Aorta (tissue), 5 donors: ENCODE measurements around the gene FAM25A. TPM values are rescaled to one million over a fixed set of nuclear protein-coding genes. Genes with fewer than 3 reads are reported as not detected.
"Not testable (repeated sequence)": the region's sequence is repeated elsewhere in the genome, so short reads cannot be mapped to it uniquely, and the experiment has no call there.

ENCODE experiments used
- ATAC-seq: fragments of 200-7000 bp; cut with Tn5 transposase; one replicate; pipeline ENCODE4 v1.9.1; 2022; ENCODE audit warnings: moderate library complexity; ENCODE audit not compliant: low FRiP score
- DNase-seq, 2 donors: peaks; one replicate each; pipeline ENCODE4 v3.0.0-alpha.2; 2020
- H3K27ac ChIP-seq, 2 donors: one replicate each; pipeline ENCODE4 v1.5.1; 2013; ENCODE audit warnings: low read length in 2 of 2, mild to moderate bottlenecking in 2 of 2, moderate library complexity in 2 of 2, control low read depth in 1 of 2, inconsistent platforms in 1 of 2, low read depth in 1 of 2
- H3K27me3 ChIP-seq, 2 donors: one replicate each; pipeline ENCODE4 v1.6.1; 2013; ENCODE audit warnings: control low read depth in 1 of 2, low read length in 1 of 2, mild to moderate bottlenecking in 1 of 2, moderate library complexity in 1 of 2; ENCODE audit not compliant: insufficient read depth in 2 of 2, control insufficient read depth in 1 of 2
- H3K36me3 ChIP-seq, 2 donors: one replicate each; pipeline ENCODE4 v1.6.1; 2013; ENCODE audit warnings: control low read depth in 1 of 2, low read length in 1 of 2, mild to moderate bottlenecking in 1 of 2; ENCODE audit not compliant: insufficient read depth in 2 of 2, control insufficient read depth in 1 of 2
- H3K4me1 ChIP-seq, 2 donors: one replicate each; pipeline ENCODE4 v1.6.1; 2013; ENCODE audit warnings: low read length in 2 of 2, control low read depth in 1 of 2, mild to moderate bottlenecking in 1 of 2, moderate library complexity in 1 of 2; ENCODE audit not compliant: insufficient read depth in 2 of 2, control insufficient read depth in 1 of 2
- H3K4me3 ChIP-seq, 2 donors: one replicate each; pipeline ENCODE4 v1.5.1; 2013; ENCODE audit warnings: low read length in 2 of 2, control low read depth in 1 of 2, mild to moderate bottlenecking in 1 of 2
- H3K9me3 ChIP-seq: one replicate; pipeline ENCODE4 v1.6.1; 2013; ENCODE audit warnings: mild to moderate bottlenecking, low read length; ENCODE audit not compliant: control insufficient read depth
- WGBS, 2 donors: extraction: QIAGEN DNeasy Blood & Tissue Kit; methylation state at CpG; one replicate each; pipeline ENCODE4 v1.1.7; 2013; 5-methylcytosine and 5-hydroxymethylcytosine counted together
- intact Hi-C, 2 donors: fragments of 100-400 bp; cut with DNase I; formaldehyde crosslinking; loops; one replicate each; pipeline versions ENCODE4 v1.14.2 to v1.15.0; 2022
- polyA plus RNA-seq, 2 donors: library from polyadenylated mRNA; stranded (reverse); fragments of 200-250 nt; gene quantifications; one replicate each; pipeline ENCODE4 v1.2.3, GENCODE V29; 2013
- total RNA-seq, 2 donors: library from RNA; stranded (reverse); fragmentation: NEBNext Ultra II Directional; extraction: Animal tissue kit (Norgen Biotek cat#: 25700); gene quantifications; one replicate each; pipeline ENCODE4 v1.2.1, GENCODE V29; 2021
- donor health status: healthy with polysubstance abuse.
- donor health status: Bipolar disorder and iron deficiency.
- donor health status: DM: no; HTN: no; CAD: no.
- donor health status: DM: no; HTN: no; CAD: no.
- donor health status: DM: yes; HTN: yes; CAD: no.

FAM25A gene
- total and polyA plus RNA-seq, 4 donors, result not detected

DNA sequence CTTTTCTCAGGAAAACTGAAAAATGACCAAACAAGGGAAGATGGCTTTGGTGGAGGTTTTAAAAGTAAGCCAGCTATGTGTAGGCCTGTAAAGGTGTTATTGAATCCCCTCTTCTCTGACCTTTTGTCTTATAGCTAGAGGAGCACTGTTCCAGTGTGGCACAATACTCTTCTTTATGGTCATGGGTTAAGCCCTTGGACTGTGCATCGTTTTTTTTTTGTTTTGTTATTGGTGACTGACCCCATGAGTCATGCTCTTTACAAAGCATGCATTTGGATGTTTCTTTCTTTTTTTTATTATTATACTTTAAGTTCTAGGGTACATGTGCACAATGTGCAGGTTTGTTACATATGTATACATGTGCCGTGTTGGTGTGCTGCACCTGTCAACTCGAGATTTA lies 19.6 kb upstream of the FAM25A start:
- 71 to 74% methylated on average over 3 of the region's 3 CpGs for WGBS, 2 donors
- intact Hi-C loops, result no loop called here
- no peak for ATAC-seq

DNA sequence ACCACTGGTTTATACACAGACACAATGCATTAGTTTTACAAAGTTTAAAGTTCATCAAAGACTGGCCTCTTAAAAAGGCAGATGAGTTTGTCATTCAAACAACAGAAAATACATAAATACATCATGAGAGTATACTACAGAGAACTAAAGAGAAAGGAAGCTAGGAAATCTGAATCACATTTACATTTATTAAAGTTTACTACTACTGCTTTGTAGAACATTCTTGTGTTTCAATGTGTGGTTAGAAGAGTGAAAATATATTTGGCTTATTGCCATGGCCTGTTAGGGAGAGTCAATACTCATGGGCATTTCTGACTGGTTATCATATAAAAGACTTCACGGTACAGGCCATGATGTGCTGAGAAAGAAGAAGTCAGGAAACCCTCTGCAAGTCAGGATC lies 13.0 kb upstream of the FAM25A start:
- H3K36me3 ChIP-seq, H3K9me3 ChIP-seq, H3K4me1 ChIP-seq, DNase-seq, H3K27me3 ChIP-seq, H3K27ac ChIP-seq, ATAC-seq, intact Hi-C loops, H3K4me3 ChIP-seq: not testable (repeated sequence)
- 52% methylated on average over 1 of the region's 1 CpG; no CpG with 5 or more reads in 1 of the 2 donors for WGBS, 2 donors

More for the DNA sequence above, 19.6 kb upstream of the FAM25A start:
- H3K4me3 ChIP-seq, result no peak overlapping the region
- H3K4me1 ChIP-seq, result no peaks in the 10 kb centered on the region
- H3K36me3 ChIP-seq, result no peaks in the 10 kb centered on the region
- no peak overlapping the region for H3K27ac ChIP-seq
- H3K9me3 ChIP-seq, result no peaks in the 10 kb centered on the region
- DNase-seq, result no peak
- H3K27me3 ChIP-seq, result no peaks in the 10 kb centered on the region

DNA sequence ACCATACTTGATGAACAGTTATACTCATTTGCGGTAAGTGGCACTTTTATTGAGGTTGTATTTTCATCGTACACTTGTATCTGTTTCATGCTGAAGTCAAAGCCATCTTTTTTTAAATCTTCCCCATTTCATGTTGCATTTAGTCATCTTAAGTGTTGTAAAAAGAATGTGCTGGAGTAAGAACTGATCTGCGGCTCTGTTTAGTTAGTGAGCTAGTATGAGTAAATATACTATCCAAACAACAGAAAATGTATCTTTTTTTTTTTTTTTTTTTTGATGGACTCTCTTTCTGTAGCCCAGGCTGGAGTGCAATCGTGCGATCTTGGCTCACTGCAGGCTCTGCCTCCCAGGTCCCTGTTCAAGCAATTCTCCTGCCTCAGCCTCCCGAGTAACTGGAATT lies 12.4 kb upstream of the FAM25A start:
- H3K4me3 ChIP-seq, H3K36me3 ChIP-seq, H3K4me1 ChIP-seq, intact Hi-C loops, H3K9me3 ChIP-seq, H3K27ac ChIP-seq, ATAC-seq, H3K27me3 ChIP-seq, DNase-seq: not testable (repeated sequence)
- 90 to 92% methylated on average over 6 of the region's 6 CpGs for WGBS, 2 donors

DNA sequence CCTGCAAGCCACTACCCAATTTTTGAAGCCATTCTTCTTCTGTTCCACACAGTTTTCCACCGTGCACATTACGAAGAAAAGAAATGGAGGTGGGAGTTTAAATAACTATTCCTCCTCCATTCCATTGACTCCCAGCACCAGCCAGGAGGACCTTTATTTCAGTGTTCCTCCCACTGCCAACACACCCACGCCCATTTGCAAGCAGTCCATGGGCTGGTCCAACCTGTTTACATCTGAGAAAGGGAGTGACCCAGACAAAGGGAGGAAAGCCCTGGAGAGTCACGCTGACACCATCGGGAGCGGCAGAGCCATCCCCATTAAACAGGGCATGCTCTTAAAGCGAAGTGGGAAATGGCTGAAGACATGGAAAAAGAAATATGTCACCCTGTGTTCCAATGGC lies 11.8 kb upstream of the FAM25A start:
- H3K36me3 ChIP-seq, H3K9me3 ChIP-seq, H3K4me3 ChIP-seq, H3K4me1 ChIP-seq, ATAC-seq, H3K27me3 ChIP-seq, intact Hi-C loops, H3K27ac ChIP-seq, DNase-seq: not testable (repeated sequence)
- 96 to 97% methylated on average over 7 of the region's 7 CpGs for WGBS, 2 donors

DNA sequence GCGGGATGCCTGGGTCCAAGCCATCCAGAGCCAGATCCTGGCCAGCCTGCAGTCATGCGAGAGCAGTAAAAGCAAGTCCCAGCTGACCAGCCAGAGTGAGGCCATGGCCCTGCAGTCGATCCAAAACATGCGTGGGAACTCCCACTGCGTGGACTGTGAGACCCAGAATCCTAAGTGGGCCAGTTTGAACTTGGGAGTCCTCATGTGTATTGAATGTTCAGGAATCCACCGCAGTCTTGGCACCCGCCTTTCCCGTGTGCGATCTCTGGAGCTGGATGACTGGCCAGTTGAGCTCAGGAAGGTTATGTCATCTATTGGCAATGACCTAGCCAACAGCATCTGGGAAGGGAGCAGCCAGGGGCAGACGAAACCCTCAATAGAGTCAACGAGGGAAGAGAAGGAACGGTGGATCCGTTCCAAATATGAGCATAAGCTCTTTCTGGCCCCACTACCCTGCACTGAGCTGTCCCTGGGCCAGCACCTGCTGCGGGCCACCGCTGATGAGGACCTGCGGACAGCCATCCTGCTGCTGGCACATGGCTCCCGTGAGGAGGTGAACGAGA lies 10.9 kb upstream of the FAM25A start:
- H3K9me3 ChIP-seq, H3K4me3 ChIP-seq, intact Hi-C loops, H3K4me1 ChIP-seq, H3K27ac ChIP-seq, DNase-seq, ATAC-seq, H3K27me3 ChIP-seq, H3K36me3 ChIP-seq: not testable (repeated sequence)
- WGBS, 2 donors, result 88 to 90% methylated on average over 17 to 18 of the region's 18 CpGs

DNA sequence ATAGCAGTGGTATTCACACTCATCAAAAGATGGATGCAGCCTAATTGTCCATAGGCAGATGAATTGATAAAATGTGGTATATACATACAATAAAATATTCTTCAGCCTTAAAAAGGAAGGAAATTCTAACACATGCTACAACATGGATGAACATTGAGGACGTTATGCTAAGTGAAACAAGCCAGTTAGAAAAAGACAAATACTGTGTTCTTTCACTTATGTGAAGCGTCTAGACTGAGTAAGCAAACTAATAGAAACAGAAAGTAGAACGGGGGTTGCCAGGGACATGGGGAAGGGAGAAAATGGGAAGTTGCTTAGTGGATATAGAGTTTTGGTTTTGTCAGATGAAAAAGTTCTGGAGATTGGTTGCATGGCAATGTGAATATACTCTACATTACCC lies 6.6 kb upstream of the FAM25A start:
- H3K27me3 ChIP-seq, ATAC-seq, H3K36me3 ChIP-seq, intact Hi-C loops, H3K27ac ChIP-seq, H3K4me3 ChIP-seq, H3K9me3 ChIP-seq, H3K4me1 ChIP-seq, DNase-seq: not testable (repeated sequence)
- 19 to 39% methylated on average over 3 of the region's 3 CpGs for WGBS, 2 donors

DNA sequence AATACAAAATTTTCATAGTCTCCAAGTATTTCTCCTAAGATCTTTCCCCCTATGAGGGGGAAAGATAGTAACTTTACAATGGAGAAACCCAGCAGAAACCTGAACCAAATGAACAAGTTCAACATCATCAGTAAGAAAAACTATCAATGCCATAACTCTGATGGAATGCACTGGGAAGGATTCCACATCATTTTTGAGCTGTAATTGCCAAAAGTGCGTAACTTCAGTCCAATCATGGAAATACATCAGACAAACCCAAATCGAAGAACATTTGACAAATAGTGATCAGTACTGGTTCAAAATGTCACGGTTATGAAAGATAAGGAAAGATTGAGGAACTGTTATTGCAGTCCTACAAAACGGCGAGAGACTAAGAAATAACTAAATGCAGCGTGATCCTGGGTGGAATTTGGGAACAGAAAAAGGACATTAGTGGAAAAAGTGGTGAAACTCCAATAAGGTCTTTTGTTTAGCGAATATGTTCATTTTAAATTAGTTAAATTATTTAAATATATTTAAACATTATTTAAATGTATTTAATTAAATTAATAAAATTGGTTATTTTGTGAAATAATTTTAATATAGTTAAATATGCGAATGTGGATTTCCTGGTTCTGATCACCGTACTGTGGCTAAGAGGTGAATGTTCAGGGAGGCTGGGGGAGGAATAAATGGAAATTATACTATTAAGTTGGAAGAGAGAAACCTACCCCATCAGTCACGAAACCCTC lies 4.9 kb upstream of the FAM25A start:
- H3K36me3 ChIP-seq, H3K27ac ChIP-seq, H3K27me3 ChIP-seq, H3K4me3 ChIP-seq, H3K9me3 ChIP-seq, intact Hi-C loops, H3K4me1 ChIP-seq, ATAC-seq, DNase-seq: not testable (repeated sequence)
- 40 to 52% methylated on average over 8 to 9 of the region's 10 CpGs for WGBS, 2 donors

DNA sequence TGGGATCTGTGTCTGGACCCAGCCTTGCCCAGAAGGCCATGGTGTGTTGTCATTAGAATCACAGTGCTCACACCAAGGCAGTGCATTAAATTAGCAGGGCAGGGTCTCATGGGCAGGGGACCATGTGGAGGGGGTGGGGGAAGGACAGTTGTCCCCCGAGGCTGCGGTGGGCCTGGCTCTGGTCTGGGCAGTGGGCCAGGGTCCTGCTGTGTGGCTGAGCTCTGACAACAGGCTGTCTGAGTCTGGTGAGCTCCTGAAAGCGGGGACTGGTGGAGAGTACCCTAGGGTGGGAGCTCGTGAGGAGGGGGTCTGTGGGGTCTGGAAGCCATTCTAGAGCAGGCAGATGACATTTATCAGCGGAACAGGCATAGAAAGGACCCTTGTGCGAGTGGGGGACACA lies 2.0 kb upstream of the FAM25A start:
- DNase-seq, H3K4me3 ChIP-seq, H3K9me3 ChIP-seq, H3K4me1 ChIP-seq, H3K27me3 ChIP-seq, intact Hi-C loops, ATAC-seq, H3K27ac ChIP-seq, H3K36me3 ChIP-seq: not testable (repeated sequence)
- WGBS, 2 donors, result 80 to 84% methylated on average over 6 of the region's 6 CpGs

DNA sequence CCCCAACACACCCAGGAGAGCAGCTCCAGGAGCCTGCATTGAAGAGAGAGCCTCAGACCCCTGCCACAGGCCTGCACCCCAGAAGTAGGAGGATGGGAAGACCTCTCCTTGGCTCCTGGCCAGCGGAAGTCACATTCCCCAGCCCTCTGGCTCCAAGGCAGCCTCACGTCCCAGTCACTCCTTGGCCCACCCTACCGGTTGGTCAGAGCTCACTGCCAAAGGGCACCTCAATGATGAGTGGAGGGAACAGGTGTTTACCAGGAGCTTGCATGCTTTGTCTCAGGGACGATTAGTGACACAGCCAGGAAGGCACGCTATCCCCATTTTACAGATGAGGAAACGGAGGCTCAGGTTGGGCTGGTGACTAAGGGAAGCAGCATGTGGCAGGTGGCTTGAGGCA lies 1.0 kb upstream of the FAM25A start:
- ATAC-seq, intact Hi-C loops, H3K27me3 ChIP-seq, H3K27ac ChIP-seq, H3K4me1 ChIP-seq, H3K4me3 ChIP-seq, H3K9me3 ChIP-seq, H3K36me3 ChIP-seq, DNase-seq: not testable (repeated sequence)
- WGBS, 2 donors, result 82 to 85% methylated on average over 6 of the region's 6 CpGs
